GM12874 (cell line): ENCODE data around the gene PTPRD.

ENCODE experiments used
- TF ChIP-seq, protein P1 (sequence below): IDR thresholded peaks from 2 replicates; pipeline ENCODE4 v1.5.1; 2011; ENCODE audit warnings: low read depth, mild to moderate bottlenecking, control low read depth, low read length, moderate library complexity; ENCODE audit not compliant: insufficient read depth

Gene PTPRD

DNA sequence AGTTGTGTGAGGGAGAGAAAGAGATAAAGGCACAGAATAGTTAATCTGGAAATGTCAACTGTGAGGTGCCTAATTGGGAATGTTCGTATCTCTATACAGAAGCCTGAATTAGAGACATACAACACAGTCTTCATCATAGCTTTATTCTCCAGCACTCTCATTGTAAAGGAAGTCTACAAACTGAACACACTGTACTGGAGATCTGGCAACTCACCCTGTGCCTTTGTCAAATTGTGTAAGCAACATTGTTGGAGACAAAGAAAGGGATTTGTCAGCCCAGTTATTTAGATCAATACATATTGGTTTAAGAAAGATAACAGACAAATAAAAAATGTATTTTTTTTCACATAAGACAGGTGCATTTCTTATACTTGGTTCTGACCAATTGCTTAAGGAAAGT, 1980.3 kb downstream of the PTPRD start:
- TF ChIP-seq, protein P1, sequence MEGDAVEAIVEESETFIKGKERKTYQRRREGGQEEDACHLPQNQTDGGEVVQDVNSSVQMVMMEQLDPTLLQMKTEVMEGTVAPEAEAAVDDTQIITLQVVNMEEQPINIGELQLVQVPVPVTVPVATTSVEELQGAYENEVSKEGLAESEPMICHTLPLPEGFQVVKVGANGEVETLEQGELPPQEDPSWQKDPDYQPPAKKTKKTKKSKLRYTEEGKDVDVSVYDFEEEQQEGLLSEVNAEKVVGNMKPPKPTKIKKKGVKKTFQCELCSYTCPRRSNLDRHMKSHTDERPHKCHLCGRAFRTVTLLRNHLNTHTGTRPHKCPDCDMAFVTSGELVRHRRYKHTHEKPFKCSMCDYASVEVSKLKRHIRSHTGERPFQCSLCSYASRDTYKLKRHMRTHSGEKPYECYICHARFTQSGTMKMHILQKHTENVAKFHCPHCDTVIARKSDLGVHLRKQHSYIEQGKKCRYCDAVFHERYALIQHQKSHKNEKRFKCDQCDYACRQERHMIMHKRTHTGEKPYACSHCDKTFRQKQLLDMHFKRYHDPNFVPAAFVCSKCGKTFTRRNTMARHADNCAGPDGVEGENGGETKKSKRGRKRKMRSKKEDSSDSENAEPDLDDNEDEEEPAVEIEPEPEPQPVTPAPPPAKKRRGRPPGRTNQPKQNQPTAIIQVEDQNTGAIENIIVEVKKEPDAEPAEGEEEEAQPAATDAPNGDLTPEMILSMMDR, result no peak

DNA sequence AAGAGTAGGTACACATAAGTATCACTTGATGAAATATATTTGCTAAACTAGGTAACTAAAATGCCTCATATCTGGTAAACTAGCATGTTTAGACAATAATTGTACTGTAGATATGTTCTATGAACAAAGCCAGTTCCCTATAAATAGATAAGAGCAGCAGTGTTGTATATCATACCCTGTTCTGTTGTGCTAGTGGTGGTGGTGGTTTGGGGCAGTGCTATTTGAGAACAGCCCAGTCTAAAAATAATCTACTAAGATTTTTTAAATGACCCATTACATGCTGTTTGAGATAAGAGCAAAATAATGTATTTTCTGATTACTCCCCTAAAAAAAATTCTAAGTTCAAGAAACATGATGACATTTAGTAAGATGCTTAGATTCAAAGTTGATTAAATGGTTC, 1984.0 kb downstream of the PTPRD start:
- TF ChIP-seq, protein P1, result no peak

DNA sequence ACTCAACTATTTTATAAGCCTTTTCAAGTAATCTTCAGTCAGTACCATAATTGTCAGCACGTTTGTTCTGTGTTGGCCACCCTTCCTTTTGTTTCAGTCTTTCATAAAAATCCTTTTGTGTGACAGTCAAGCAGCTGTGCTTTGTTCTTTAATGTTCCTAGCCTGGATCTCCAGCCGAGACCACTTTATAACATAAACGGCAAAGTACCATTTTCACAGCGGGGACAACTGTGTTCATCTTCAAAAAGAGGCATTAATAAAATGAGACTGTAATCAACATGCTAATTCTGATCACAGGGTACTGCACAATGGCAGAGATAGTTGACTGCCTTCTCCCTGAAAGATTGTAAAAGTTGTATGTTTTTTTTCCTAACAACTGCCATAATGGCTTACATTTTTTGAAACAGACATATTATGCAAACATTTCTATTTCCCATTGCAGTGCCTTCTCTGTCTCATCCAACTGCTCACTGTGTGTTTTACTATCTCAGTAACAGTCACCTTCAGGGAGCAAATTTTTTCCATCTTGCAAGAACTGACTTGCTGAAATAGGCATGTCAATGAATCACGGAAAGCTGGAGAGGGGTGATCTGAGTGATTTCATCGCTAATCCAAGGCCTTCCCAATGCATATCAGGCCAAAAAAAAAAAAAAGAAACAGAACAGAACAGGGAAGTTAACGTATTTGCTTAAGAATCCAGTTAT, 1984.7 kb downstream of the PTPRD start:
- TF ChIP-seq, protein P1, result no peak

DNA sequence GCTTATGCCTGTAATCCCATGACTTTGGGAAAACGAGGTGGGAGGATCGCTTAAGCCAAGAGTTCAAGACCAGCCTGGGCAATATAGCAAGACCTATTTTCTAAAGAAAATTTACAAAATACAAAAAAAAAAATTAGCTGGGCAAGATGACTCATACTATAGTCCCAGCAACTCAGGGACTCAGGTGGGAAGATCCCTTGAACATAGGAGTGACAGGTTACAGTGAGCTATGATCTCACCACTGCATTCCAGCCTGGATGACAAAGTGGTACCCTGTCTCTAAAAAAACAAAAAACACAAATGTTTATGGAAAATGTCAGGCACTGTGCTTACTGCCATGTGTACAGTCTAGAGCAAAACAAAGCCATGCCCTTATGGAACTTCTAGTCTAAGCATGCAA, 1989.9 kb downstream of the PTPRD start:
- TF ChIP-seq, protein P1, result no peak

DNA sequence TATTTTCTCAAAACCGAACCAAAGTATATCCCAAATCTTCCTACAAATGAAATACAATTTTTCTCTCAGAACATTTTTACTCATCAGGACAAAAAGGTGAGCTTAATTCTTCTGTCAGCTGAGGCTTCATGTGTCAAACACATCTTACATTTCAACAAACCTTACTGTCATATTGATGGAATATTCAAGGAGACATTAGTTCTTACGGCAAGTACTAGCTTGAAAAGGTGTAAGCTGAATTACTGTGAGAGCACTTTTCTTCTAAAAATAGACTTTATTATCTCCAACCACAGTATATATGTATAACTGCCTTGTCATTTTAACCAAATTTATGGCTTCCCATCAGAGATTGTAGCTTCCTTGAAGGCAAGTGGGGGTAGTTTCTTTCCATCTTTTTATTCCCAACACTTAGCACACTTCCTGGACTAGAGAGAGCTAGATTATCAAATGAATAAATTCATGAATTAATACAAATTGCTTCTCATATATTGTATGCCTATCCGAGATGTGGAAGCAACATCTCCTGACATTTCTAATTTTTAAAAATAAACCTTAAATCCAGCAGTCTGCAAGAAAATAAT, 1990.5 kb downstream of the PTPRD start:
- TF ChIP-seq, protein P1, result no peak

DNA sequence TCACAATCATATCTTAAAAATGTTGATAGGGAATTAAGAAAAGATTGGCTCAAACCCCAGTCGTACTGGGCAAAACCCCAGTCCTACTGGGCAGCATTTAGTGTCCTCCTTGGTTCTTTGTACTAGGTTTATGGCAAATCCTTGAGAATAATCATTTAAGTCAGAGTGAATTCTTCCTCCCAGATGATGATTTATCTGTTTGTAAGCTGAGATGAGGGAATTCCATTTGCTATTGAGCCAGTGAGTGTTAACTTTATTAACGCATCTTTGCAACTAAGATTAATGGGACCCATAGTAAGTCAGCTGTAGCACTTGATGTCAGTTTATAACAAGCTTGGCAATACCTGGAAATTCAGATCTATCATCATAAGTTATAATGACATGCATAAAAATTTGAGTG, 1991.4 kb downstream of the PTPRD start:
- TF ChIP-seq, protein P1, result no peak

DNA sequence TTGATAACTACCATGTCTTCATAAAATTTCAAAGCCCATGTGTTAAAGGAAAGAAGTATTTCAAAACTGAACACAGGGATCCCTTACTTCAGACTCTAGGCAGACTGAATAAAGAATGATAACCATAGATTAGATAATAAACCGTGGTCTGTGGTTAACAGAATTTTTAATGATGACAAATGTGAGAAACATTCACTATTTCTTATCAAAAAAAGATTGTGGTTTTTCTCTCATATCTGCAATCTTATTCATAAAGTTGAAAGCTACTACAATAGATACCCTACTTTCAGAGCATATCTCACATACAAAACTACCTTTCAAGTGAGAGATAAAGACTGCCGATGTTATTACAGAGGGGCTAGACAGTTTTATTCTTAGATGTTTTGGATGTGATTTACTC, 1996.4 kb downstream of the PTPRD start:
- TF ChIP-seq, protein P1, result no peak
